Activated CD8-positive, alpha-beta T cell treated with anti-CD3 and anti-CD28 coated beads for 36 hours (primary cell): Measurements from ENCODE around the gene ANKFY1. TPM values are rescaled to one million over a fixed set of nuclear protein-coding genes. Genes with fewer than 3 reads are reported as not detected.

ENCODE experiments used
- ATAC-seq: fragments of 200-7000 bp; cut with Tn5 transposase; one replicate; pipeline ENCODE4 v1.10.0; 2021; ENCODE audit warnings: mild to moderate bottlenecking, moderate library complexity
- CTCF ChIA-PET: fragments of 350-600 bp; sonication (Branson Sonifier 250); formaldehyde crosslinking; loops from one replicate; lab custom pipeline; 2021; ENCODE audit warnings: antibody characterized with exemption; lab: Charles Lee
- POLR2A ChIA-PET: fragments of 350-600 bp; sonication (Branson Sonifier 250); formaldehyde crosslinking; loops from one replicate; lab custom pipeline; 2021; ENCODE audit warnings: antibody characterized with exemption; lab: Charles Lee
- DNase-seq: peaks from one replicate; pipeline ENCODE4 v3.0.0-alpha.2; 2020
- H3K27ac Mint-ChIP-seq: one replicate; pipeline ENCODE4 v1.8.0; 2021; ENCODE audit warnings: mild to moderate bottlenecking, mixed read lengths
- H3K27me3 Mint-ChIP-seq: one replicate; pipeline ENCODE4 v1.8.0; 2021; ENCODE audit warnings: mixed read lengths
- H3K36me3 Mint-ChIP-seq: one replicate; pipeline ENCODE4 v1.8.0; 2021; ENCODE audit warnings: low read depth, mixed read lengths
- H3K4me1 Mint-ChIP-seq: one replicate; pipeline ENCODE4 v1.8.0; 2021; ENCODE audit warnings: low read depth, mixed read lengths
- H3K4me3 Mint-ChIP-seq: one replicate; pipeline ENCODE4 v1.8.0; 2021; ENCODE audit warnings: mild to moderate bottlenecking, moderate library complexity, mixed read lengths
- H3K9me3 Mint-ChIP-seq: one replicate; pipeline ENCODE4 v1.8.0; 2021; ENCODE audit warnings: mixed read lengths
- intact Hi-C: fragments of 100-400 bp; cut with micrococcal nuclease; formaldehyde crosslinking; loops from one replicate; pipeline ENCODE4 v1.10.0; 2022
- total RNA-seq, 2 experiments: library from RNA; stranded (reverse); gene quantifications; one replicate each; pipeline ENCODE4 v1.2.3, GENCODE V29; 2021
- TF ChIP-seq, protein P1 (sequence below): fragments of 200-600 bp; IDR thresholded peaks from one replicate; pipeline ENCODE4 v1.8.0; 2022; ENCODE audit warnings: antibody characterized with exemption, mild to moderate bottlenecking

ANKFY1 gene, protein sequence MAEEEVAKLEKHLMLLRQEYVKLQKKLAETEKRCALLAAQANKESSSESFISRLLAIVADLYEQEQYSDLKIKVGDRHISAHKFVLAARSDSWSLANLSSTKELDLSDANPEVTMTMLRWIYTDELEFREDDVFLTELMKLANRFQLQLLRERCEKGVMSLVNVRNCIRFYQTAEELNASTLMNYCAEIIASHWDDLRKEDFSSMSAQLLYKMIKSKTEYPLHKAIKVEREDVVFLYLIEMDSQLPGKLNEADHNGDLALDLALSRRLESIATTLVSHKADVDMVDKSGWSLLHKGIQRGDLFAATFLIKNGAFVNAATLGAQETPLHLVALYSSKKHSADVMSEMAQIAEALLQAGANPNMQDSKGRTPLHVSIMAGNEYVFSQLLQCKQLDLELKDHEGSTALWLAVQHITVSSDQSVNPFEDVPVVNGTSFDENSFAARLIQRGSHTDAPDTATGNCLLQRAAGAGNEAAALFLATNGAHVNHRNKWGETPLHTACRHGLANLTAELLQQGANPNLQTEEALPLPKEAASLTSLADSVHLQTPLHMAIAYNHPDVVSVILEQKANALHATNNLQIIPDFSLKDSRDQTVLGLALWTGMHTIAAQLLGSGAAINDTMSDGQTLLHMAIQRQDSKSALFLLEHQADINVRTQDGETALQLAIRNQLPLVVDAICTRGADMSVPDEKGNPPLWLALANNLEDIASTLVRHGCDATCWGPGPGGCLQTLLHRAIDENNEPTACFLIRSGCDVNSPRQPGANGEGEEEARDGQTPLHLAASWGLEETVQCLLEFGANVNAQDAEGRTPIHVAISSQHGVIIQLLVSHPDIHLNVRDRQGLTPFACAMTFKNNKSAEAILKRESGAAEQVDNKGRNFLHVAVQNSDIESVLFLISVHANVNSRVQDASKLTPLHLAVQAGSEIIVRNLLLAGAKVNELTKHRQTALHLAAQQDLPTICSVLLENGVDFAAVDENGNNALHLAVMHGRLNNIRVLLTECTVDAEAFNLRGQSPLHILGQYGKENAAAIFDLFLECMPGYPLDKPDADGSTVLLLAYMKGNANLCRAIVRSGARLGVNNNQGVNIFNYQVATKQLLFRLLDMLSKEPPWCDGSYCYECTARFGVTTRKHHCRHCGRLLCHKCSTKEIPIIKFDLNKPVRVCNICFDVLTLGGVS
- total RNA-seq: 10 to 100 TPM; 46.3 to 46.8 TPM

DNA sequence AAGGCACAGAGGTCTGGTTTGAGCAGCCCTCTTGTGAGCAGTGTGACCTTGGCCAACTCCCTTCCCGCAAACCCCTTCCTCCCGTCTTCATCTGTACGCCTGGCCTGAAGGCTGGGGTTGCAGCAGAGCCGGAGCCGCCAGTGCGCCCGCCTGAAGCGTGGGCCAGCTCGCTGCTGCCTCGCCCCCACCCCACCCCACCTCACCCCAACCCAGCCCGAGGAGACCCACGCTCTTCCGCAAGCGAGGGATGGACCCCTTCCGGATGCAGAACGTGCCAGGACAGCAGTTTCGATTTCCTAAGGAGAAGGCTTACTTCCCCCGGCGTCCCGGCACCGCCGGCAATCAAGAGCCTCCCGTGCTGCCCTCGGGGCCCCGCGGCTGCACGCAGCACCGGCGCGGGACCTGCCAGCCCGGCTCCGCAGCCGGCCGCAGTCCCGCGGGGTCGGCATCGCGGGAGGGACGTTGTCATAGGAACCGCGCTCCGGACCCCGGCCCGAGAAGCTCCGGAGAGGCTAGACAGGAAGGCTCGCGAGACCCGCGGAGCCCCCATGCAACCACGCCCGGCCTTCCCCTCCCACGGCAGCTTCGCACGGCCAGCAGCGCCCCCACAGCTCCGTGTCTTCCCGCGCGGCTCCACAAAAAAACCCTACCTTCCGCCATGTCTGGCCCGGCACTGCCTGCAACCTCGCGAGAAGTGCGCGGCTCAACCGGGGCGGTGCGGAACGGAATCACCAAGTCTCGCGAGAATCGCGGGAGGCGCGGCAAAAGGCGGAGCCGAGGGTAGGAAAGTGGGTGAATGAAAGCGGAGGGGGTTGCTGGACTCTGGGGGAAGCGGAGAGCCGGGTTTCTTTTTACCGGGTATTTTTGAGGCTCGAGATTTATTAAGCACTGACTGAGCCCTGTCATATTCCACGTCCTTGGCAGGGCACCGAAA, at the start of gene ANKFY1:
Gene ANKFY1, minus strand, starts transcription at position 698 of the 934 bp plus-strand sequence. Its CDS starts 38 bp downstream, at position 660.
- peak within 1 kb of the TSS; percentile 93 for H3K27ac Mint-ChIP-seq
- TF ChIP-seq, protein P1, sequence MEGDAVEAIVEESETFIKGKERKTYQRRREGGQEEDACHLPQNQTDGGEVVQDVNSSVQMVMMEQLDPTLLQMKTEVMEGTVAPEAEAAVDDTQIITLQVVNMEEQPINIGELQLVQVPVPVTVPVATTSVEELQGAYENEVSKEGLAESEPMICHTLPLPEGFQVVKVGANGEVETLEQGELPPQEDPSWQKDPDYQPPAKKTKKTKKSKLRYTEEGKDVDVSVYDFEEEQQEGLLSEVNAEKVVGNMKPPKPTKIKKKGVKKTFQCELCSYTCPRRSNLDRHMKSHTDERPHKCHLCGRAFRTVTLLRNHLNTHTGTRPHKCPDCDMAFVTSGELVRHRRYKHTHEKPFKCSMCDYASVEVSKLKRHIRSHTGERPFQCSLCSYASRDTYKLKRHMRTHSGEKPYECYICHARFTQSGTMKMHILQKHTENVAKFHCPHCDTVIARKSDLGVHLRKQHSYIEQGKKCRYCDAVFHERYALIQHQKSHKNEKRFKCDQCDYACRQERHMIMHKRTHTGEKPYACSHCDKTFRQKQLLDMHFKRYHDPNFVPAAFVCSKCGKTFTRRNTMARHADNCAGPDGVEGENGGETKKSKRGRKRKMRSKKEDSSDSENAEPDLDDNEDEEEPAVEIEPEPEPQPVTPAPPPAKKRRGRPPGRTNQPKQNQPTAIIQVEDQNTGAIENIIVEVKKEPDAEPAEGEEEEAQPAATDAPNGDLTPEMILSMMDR: no peak
- intact Hi-C loops: no loop called here
- peak; percentile 99 for ATAC-seq
- peak within 1 kb of the TSS; percentile 91 for H3K4me3 Mint-ChIP-seq
- DNase-seq: peak; percentile 98
- POLR2A ChIA-PET: interaction anchor here (0.6 to 2.1 kb wide), 11 partner anchors 9 to 536 kb away, joined by 3 to 9 read pairs (median 4); no protein-coding TSS in a partner anchor
- H3K9me3 Mint-ChIP-seq: peaks cover 9% of the 10 kb centered on the region
- peaks cover 23% of the 10 kb centered on the region for H3K36me3 Mint-ChIP-seq
- no peaks in the 10 kb centered on the region for H3K27me3 Mint-ChIP-seq
- CTCF ChIA-PET: interaction anchor here (0.6 to 2.2 kb wide), 4 partner anchors 13 to 157 kb away, joined by 3 to 6 read pairs (median 3); no protein-coding TSS in a partner anchor
- H3K4me1 Mint-ChIP-seq: peaks cover 30% of the 10 kb centered on the region

DNA sequence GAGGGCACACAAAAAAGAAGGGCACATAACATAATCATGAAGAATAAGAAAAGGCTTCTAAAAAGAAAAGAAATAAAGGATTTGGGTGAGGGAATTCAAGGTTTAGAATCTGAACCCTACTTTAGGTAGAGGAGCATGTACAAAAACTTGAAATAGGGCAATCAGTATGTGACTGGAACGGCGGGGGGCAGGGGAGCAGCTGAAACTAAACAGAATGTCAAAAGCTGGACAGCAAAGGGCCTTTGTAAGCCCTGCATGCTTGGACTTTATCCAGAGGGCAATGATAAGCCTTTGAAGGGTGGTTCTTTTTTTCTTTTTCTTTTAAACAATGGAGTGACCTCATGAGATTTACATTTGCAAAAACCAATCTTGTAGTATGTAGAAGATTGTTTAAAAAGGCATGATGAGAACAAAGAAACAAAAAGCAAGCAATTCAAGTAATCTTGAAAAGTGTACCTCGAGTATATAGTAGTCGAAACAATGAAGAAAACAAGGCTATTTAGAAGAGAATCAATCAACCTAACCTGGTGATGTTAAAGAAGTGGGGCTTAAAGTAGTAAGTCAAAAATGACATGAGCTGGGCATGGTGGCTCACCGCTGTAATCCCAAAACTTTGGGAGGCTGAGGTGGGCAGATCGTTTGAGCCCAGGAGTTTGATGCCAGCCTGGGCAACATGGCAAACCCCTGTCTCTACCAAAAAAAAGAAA, 46.7 kb upstream of the ANKFY1 start:
- Mint-ChIP-seq H3K4me3 (no peak overlapping the region), H3K27ac (peak overlapping the region; percentile 4), H3K4me1 (peaks cover 54% of the 10 kb centered on the region), H3K36me3 (no peaks in the 10 kb centered on the region), H3K27me3 (no peaks in the 10 kb centered on the region), H3K9me3 (no peaks in the 10 kb centered on the region)
- TF ChIP-seq, protein P1: no peak
- ATAC-seq: no peak
- CTCF ChIA-PET: no interaction called here
- intact Hi-C loops: no loop called here
- DNase-seq: no peak
- POLR2A ChIA-PET: no interaction called here

DNA sequence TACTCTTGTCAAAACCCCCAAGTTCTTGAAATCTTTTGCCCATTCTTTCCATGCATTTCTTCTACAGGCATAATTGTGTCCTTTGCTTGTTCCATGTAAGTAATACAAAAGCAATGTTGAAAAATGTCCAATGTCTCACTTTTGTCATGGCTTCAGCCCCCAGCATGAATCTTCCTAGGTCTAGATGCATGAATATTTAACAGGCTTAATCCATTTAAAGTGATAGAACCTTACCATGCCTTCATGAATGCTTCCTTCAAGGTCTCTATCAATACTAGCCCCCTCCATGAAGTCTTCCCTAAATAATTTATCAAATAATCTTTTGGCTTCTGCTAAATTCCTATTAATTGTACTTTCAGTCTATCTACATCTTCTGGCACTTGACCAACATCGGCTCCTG, 46.1 kb upstream of the ANKFY1 start:
- DNase-seq (no peak), ATAC-seq (no peak)
- no peak overlapping the region for H3K4me3 Mint-ChIP-seq
- peaks cover 53% of the 10 kb centered on the region for H3K4me1 Mint-ChIP-seq
- H3K9me3 Mint-ChIP-seq: no peaks in the 10 kb centered on the region
- ChIA-PET POLR2A (no interaction called here), CTCF (no interaction called here)
- intact Hi-C loops: no loop called here
- no peaks in the 10 kb centered on the region for H3K27me3 Mint-ChIP-seq
- no peaks in the 10 kb centered on the region for H3K36me3 Mint-ChIP-seq
- H3K27ac Mint-ChIP-seq: peak overlapping the region; percentile 58
- TF ChIP-seq, protein P1: no peak
